Activated CD4-positive, CD25-positive, alpha-beta regulatory T cell treated with anti-CD3 and anti-CD28 coated beads, Interleukin-2, amount 50 U/mL, for 16 hours (primary cell): Measurements from ENCODE around the gene SIM1.

Experiments
- DNase-seq: peaks from one replicate; pipeline ENCODE4 v3.0.0-alpha.2; 2020; ENCODE audit warnings: low read depth, low spot score

Gene SIM1

GRCh38 chr6:100464903-100465700, at the start of gene SIM1:
TSS of gene SIM1 (minus strand) at chr6:100464921. CDS start at chr6:100463468, 1,453 bp downstream.
- no peak for DNase-seq

- DNase-seq: no peak
Measured at GRCh38 chr6:100512203-100512862, 47.6 kb upstream of the SIM1 start.

- no peak for DNase-seq
Measured at GRCh38 chr6:100509101-100509500, 44.4 kb upstream of the SIM1 start.

GRCh38 chr6:100506651-100507050, 41.9 kb upstream of the SIM1 start:
- no peak for DNase-seq

GRCh38 chr6:100504786-100505737, 40.3 kb upstream of the SIM1 start:
- DNase-seq: no peak

- DNase-seq: no peak
Measured at GRCh38 chr6:100503043-100503705, 38.5 kb upstream of the SIM1 start.

GRCh38 chr6:100493206-100493888, 28.6 kb upstream of the SIM1 start:
- DNase-seq: no peak

- DNase-seq: no peak
Measured at GRCh38 chr6:100491952-100492670, 27.4 kb upstream of the SIM1 start.

GRCh38 chr6:100490065-100490464, 25.3 kb upstream of the SIM1 start:
- no peak for DNase-seq

- no peak for DNase-seq
Measured at GRCh38 chr6:100488244-100488643, 23.5 kb upstream of the SIM1 start.

- DNase-seq: no peak
Measured at GRCh38 chr6:100487638-100488037, 22.9 kb upstream of the SIM1 start.

GRCh38 chr6:100485268-100485667, 20.5 kb upstream of the SIM1 start:
- DNase-seq: no peak

GRCh38 chr6:100484474-100484873, 19.8 kb upstream of the SIM1 start:
- DNase-seq: no peak

- DNase-seq: no peak
Measured at GRCh38 chr6:100482698-100483097, 18.0 kb upstream of the SIM1 start.

GRCh38 chr6:100479179-100480035, 14.7 kb upstream of the SIM1 start:
- no peak for DNase-seq

GRCh38 chr6:100475554-100476320, 11.0 kb upstream of the SIM1 start:
- DNase-seq: no peak

GRCh38 chr6:100473182-100473581, 8.5 kb upstream of the SIM1 start:
- no peak for DNase-seq

GRCh38 chr6:100472674-100473073, 8.0 kb upstream of the SIM1 start:
- DNase-seq: no peak
